Measurements from ENCODE around the gene INMT. TPM values are rescaled to one million over a fixed set of nuclear protein-coding genes. Genes with fewer than 3 reads are reported as not detected.

INMT gene
- total and polyA plus RNA-seq, 2 experiments from 2014 or later = 0.79 to 1.1 TPM

- TF ChIP-seq STAT1 (IDR thresholded peaks at IDR 0.05; ENCODE audit: unreplicated experiment) = no peak
- TF ChIP-seq CTCF (conservative IDR thresholded peaks at IDR 0.05; ENCODE audit: low read depth in 2 of 2) = no peak
- TF ChIP-seq ETS1 (IDR thresholded peaks at IDR 0.05) = no peak
- no peak for TF ChIP-seq JUNB (IDR thresholded peaks at IDR 0.05; ENCODE audit: unreplicated experiment)
- no peak for TF ChIP-seq POLR2AphosphoS5 (IDR thresholded peaks at IDR 0.05; ENCODE audit: low read depth)
- TF ChIP-seq ZNF331 (CRISPR knock-in tag; IDR thresholded peaks at IDR 0.05; ENCODE audit: low read depth) = no peak
These were observed 15.6 kb upstream of the INMT start (continued) for GRCh38 chr7:30736291-30736690.

GRCh38 chr7:30738026-30738915 is 13.7 kb upstream of the INMT start:
- H3K27me3 ChIP-seq (ENCODE audit: insufficient read depth) = no peaks in the 10 kb centered on the region
- H3K36me3 Mint-ChIP-seq (ENCODE audit: low read depth) = peaks cover 4% of the 10 kb centered on the region; the same call in 2 of the 3 replicates
- H2AFZ ChIP-seq = no peak overlapping the region
- H3K4me1 ChIP-seq (ENCODE audit: insufficient read depth) = no peaks in the 10 kb centered on the region
- H4K20me1 ChIP-seq (replicated peaks; ENCODE audit: insufficient read depth) = no peaks in the 10 kb centered on the region
- no peaks in the 10 kb centered on the region for H3K79me2 ChIP-seq (replicated peaks; ENCODE audit: insufficient read depth)
- H3K9me2 ChIP-seq (ENCODE audit: insufficient read depth) = 0 out of 2 replicates have a peak, but pooled peaks cover 2% of the 10 kb centered on the region
- no peak overlapping the region for H3K27ac Mint-ChIP-seq
- H3K4me1 Mint-ChIP-seq = peaks cover 5% of the 10 kb centered on the region
- H3K27me3 Mint-ChIP-seq (ENCODE audit: insufficient read depth, low read depth, poor library complexity) = peaks cover 7% of the 10 kb centered on the region
- peaks cover 4% of the 10 kb centered on the region; the same call in 2 of the 3 replicates for H3K9me3 Mint-ChIP-seq
- no peaks in the 10 kb centered on the region for H3K36me3 ChIP-seq (ENCODE audit: insufficient read depth)
- H3K4me2 ChIP-seq = no peak overlapping the region
- no peaks in the 10 kb centered on the region for H3F3A ChIP-seq (replicated peaks; ENCODE audit: low read depth)
- ATAC-seq (no peak), DNase-seq (ENCODE audit: low spot score) (no peak)
- H3K27ac ChIP-seq (ENCODE audit: low read depth) = no peak overlapping the region
- no peak overlapping the region for H3K4me3 ChIP-seq
- H3K4me3 Mint-ChIP-seq = no peak overlapping the region
- TF ChIP-seq CTCF (conservative IDR thresholded peaks at IDR 0.05; ENCODE audit: low read depth in 2 of 2) = no peak
- TF ChIP-seq ZNF114 (CRISPR knock-in tag; IDR thresholded peaks at IDR 0.05) = no peak
- TF ChIP-seq POLR2AphosphoS5 (IDR thresholded peaks at IDR 0.05; ENCODE audit: low read depth) = no peak
- no peak for TF ChIP-seq NANOG (IDR thresholded peaks at IDR 0.05; ENCODE audit: borderline replicate concordance)
- no peak for TF ChIP-seq ZNF331 (CRISPR knock-in tag; IDR thresholded peaks at IDR 0.05; ENCODE audit: low read depth)
- no peak for TF ChIP-seq EZH2phosphoT487 (IDR thresholded peaks at IDR 0.05; ENCODE audit: unreplicated experiment)
- TF ChIP-seq REST (IDR thresholded peaks at IDR 0.05; ENCODE audit: unreplicated experiment) = no peak
- TF ChIP-seq CREB1 (CRISPR knock-in tag; IDR thresholded peaks at IDR 0.05; ENCODE audit: low read depth) = no peak
- TF ChIP-seq STAT1 (IDR thresholded peaks at IDR 0.05; ENCODE audit: unreplicated experiment) = no peak
- no peak for TF ChIP-seq ETS1 (IDR thresholded peaks at IDR 0.05)
- no peak for TF ChIP-seq JUNB (IDR thresholded peaks at IDR 0.05; ENCODE audit: unreplicated experiment)

Measured in GM23338 (cell line).